ENCODE data around the gene KRTAP10-9.

DNA sequence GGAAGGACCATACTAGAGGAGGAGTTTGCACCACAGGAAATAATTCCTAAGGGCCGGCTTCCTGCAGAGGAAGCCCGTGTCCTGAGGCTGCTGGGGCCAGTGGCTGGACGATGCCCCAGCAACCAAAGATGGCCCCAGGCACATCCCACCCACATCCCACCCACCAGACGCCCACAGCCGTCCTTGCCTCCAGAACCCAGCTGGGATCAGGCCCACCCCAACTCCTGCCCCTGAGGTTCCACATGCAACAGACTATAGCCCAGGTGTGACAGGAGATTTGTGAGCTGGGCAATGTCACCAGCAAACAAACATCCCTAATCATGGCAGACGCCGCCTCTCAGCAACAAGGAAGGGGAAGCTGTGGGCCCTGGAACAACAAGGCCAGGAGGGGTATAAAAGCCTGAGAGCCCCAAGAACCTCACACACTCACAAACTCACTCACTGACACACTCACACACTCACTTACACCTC lies at the start of gene KRTAP10-9:
- TF ChIP-seq, protein P1, sequence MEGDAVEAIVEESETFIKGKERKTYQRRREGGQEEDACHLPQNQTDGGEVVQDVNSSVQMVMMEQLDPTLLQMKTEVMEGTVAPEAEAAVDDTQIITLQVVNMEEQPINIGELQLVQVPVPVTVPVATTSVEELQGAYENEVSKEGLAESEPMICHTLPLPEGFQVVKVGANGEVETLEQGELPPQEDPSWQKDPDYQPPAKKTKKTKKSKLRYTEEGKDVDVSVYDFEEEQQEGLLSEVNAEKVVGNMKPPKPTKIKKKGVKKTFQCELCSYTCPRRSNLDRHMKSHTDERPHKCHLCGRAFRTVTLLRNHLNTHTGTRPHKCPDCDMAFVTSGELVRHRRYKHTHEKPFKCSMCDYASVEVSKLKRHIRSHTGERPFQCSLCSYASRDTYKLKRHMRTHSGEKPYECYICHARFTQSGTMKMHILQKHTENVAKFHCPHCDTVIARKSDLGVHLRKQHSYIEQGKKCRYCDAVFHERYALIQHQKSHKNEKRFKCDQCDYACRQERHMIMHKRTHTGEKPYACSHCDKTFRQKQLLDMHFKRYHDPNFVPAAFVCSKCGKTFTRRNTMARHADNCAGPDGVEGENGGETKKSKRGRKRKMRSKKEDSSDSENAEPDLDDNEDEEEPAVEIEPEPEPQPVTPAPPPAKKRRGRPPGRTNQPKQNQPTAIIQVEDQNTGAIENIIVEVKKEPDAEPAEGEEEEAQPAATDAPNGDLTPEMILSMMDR (IDR thresholded peaks at IDR 0.05) = no peak
- TF ChIP-seq POLR2A (IDR thresholded peaks at IDR 0.05) = no peak

Measured in heart left ventricle (tissue), 13 donors.